ENCODE measurements around the gene C4orf33.
"Not testable (repeated sequence)": the region's sequence is repeated elsewhere in the genome, so short reads cannot be mapped to it uniquely, and the experiment has no call there.

C4orf33 gene, protein sequence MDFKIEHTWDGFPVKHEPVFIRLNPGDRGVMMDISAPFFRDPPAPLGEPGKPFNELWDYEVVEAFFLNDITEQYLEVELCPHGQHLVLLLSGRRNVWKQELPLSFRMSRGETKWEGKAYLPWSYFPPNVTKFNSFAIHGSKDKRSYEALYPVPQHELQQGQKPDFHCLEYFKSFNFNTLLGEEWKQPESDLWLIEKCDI

DNA sequence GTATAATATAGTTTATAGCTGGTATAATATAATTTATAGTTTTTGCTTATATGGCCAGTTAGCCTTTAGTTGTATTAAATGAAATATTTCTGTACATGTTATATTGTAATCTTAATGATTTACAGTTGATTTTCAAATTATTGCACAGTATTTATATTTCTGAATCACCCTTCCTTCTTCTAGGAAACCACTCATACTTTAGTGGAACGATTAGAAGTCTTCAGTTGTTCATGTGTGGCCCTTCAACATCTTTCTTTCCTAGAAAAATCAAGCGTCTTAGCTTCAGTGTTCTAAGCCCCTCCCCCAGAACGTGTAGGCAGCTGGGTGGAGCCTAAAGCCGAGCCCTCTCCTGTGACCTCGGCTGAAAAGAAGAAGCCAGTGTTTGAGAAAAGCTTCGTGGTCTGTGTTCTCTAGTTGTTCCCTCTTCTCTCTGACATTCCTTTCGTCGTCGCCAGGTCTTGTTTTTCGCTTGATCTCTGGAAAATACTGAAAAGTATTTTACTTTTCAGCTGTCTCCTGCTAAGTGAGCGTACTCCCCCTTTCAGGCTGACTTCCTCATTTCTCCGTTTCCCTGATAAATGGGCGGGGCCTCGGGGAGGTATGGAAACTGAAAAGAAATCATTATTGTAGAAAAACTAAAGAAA, at the start of gene C4orf33:
C4orf33 (plus strand) TSS at position 342 of the 644 bp plus-strand sequence. CDS start 6,459 bp downstream, outside the sequence.
- DNase-seq (ENCODE audit: insufficient read length, low spot score) (peak; percentile 48), FAIRE-seq (peak; percentile 90)

DNA sequence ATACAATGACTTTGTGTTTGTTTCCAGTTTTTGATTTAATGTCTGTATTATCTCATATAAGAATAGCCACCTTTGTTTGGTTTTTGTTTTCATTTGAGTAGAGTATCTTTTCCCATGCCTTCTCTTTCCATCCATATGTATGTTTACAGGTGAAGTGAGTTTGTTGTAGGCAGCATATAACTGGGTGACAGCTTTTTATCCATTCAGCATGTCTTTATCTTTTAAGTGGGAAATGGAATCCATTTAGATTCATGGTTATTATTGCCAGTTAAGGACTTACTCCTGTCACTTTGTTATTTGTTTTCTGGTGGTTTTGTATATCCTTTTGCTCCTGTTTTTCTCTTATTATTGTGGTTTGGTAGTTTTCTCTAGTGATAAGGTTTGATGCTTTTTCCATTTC, 36.9 kb upstream of the C4orf33 start:
- no peak for DNase-seq (ENCODE audit: insufficient read length, low spot score)

DNA sequence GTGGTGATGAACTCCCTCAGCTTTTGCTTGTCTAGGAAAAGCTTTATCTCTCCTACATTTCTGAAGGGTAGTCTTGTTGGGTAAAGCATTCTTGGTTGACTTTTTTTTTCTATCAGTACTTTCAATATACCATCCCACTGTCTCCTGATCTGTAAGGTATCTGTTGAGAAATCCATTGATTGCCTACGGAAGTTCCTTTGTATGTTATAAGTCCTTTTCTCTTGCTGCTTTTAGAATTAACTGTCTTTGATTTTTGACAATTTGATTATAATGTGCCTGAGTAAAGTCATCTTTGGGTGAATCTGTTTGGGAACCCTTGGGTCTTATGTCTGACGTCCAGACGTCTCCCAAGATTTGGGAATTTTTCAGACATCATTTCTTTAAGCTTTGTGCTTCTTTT, 33.4 kb upstream of the C4orf33 start:
- DNase-seq (ENCODE audit: insufficient read length, low spot score): no peak
- FAIRE-seq: no peak

More for the DNA sequence above, 36.9 kb upstream of the C4orf33 start:
- no peak for FAIRE-seq

DNA sequence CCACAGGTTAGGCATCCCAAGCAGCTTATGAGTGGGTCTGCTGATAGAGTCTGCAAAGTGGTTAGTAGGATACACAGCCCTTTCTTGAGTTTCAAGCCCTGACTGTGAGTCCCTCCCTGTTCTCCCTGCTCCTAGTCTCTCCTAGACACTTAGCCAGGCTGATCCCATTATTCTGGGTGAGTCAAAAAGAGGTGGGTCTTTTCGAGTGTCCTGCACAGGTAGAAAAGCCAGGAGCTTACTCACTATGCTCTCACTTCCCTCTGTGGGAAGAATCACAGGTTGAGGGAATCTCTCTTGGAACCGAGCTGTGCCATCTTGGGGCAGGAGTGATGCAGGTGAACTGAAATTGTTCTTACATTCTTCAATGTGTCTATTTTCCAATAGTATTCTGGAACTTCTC, 32.3 kb upstream of the C4orf33 start:
- FAIRE-seq: no peak
- DNase-seq (ENCODE audit: insufficient read length, low spot score): no peak

DNA sequence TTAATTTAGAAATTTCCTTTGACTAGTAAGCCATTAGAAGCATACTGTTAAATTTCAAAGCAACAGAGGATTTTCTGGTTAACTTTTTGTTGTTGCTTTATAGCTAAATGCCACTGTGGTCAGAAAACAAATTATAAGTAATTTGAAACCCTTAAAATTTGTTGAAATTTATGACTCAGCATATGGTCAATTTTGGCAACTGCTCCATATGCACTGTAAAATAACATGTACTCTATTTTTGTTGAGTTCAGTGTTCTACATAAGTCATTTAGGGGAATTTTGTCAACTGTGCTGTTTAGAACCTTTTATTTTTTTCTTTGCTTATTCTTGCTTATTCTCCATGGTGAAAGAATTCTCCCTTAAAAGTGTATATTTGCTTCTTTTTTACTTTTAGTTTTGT, 31.2 kb upstream of the C4orf33 start:
- DNase-seq (ENCODE audit: insufficient read length, low spot score): no peak
- FAIRE-seq: peak; percentile 62

DNA sequence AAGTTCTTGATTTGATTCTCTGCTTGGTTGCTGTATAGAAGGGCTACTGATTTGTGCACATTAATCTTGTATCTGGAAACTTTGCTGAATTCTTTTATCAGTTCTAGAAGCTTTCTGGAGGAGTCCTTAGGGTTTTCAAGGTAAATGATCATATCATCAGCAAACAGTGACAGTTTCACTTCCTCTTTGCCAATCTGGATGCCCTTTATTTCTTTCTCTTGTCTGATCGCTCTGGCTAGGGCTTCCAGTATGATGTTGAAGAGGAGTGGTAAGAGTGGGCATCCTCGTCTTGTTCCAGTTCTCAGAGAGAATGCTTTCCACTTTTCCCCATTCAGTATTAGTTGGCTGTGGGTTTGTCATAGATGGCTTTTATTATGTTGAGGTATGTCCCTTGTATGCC, 26.4 kb upstream of the C4orf33 start:
- not testable (repeated sequence) for FAIRE-seq; DNase-seq (ENCODE audit: insufficient read length, low spot score)

DNA sequence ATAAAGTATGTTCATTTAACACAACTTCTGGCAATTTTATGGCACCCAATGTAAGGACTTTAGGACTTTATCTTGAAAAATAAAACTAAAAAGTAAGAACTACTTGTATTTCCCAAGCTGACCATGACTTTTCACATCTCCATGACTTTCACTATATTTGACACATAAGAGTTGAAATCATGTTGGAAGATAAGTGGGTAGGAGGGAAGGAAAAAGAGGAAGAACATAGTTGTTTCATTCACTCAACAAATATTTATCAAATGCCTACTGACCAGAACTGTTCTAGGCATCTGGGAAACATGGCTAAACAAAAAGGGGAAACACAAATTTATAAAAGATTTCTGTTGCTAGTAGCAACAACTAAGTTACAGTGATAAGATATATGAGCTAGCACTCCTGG, 18.6 kb upstream of the C4orf33 start:
- no peak for FAIRE-seq
- no peak for DNase-seq (ENCODE audit: insufficient read length, low spot score)

DNA sequence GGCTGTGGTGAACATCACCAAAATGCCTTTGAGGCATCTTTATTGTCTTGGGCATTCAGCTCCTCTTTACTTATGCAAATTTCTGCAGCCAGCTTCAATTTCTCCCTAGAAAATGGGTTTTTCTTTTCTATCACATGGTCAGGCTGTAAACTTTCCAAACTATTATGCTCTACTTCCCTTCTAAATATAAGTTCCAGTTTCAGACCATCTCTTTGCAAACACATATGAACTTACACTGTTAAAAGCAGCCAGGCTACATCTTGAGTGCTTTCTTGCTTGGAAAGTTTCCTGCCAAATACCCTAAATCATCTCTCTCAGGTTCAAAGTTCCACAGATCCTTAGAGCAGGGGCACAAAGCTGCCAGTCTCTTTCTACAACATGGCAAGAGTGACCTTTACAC, 15.8 kb upstream of the C4orf33 start:
- FAIRE-seq (no peak), DNase-seq (ENCODE audit: insufficient read length, low spot score) (no peak)

DNA sequence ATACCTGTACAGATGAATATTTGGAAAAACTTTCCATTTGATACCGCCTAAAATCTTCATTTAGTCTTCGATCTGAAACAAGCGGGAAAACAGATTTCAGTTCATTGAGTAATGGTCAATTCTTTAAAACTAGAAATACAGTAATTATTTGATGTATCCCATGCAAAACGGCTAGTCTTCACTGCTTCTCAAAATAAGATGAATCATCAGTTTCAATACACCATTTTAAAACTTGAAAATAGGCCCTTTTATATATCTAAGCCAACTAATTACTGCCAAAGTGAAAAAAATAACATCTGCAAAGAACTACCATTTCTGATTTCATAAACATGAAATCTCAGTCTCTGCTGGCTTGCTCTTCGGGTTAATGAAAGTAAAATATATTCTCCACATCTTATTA, 13.7 kb upstream of the C4orf33 start:
- FAIRE-seq: peak; percentile 86
- no peak for DNase-seq (ENCODE audit: insufficient read length, low spot score)

DNA sequence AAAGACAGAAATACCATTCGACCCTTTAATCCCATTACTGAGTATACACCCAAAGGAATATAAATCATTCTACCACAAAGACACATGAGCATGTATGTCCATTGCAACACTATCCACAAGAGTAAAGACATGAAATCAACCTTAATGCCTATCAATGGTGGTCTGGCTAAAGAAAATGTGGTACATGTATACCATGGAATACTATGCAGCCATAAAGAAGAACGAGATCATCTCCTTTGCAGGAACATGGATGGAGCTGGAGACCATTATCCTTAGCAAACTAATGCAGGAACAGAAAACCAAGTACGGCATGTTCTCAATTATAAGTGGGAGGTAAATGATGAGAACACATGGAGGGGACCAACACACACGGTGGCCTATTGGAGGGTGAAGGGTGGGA, 10.5 kb upstream of the C4orf33 start:
- FAIRE-seq (no peak), DNase-seq (ENCODE audit: insufficient read length, low spot score) (no peak)

DNA sequence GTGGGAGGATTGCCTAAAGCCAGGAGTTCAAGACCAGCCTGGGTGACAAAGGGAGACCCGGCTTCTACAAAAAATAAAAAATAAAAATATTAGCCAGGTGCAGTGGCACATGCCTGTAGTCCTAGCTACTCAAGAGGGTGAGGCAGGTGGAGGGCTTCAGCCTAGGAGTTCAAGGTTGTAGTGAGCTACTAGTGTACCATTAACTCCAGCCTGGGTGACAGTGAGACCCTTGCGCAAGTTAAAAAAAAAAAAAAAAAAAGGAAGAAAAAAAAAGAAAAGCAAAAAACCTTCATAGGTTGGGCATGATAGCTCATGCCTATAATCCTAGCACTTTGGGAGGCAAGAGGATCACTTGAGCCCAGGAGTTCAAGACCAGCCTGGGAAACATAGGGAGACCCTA, 8.4 kb upstream of the C4orf33 start:
- DNase-seq (ENCODE audit: insufficient read length, low spot score) (no peak), FAIRE-seq (no peak)

DNA sequence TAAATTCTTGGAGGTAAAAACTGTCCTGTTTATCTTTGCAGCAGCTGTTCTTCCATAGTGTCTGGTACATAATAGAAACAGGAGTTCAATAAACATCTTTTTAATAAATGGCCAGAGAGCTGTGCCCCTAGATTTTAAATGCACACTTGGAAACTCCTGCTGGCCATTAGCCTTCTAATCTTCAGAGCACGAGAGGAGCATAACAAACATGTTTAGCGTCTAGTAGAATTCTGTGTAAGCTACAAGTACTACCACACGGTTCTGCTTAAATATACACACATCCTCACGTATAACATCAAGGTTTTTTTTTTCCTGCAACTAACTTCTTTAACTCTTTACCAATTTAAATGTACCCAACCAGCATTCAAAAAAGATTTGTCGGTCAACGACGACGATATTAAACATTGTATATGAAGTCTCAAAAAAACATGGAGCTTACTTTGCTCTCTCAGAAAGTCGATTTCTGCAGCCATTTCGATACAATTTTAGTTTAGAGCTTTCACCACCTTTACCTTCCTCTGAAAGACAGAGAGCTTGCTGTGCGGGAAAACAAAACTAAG, 3.2 kb upstream of the C4orf33 start:
- no peak for FAIRE-seq

DNA sequence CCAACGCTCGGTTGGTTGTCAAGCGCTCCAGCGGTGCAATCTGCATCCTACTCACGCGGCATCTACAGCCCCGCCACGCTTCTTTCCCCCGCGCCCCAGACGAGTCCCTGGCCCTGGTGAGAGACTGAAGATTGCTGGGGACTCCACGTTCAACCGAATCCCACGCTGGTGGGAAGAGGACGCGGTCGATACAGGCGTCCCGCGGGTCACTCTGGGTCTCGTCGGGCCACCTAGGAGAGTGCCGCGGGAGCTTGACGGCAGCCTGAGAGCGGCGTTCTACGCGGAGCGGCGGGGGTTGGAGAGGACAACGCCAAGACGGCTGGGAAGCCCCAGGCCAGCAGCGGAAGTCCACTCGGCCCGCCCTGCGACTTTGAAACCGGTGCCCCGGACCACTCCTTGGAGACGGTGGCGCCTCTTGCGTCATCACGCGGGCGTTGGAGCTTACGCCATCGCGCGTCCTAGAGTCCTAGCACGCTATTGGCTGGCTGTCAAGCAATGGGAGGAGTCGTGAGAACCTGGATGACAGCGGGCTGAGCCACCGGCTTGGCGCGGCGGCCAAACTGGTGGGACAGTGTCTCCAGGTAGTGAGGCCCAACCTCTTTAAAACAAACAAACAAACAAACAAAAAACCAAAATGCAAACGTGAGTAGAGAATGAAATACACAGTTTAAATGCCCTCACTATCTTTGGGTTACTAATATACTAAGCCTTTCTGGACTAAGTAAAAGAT, 2.6 kb upstream of the C4orf33 start, which contains the start of gene SCLT1:
SCLT1 (minus strand) TSS at position 349 of the 730 bp plus-strand sequence. CDS start 436 bp downstream, outside the sequence.
- peak; percentile 97 for FAIRE-seq

More for the DNA sequence above, 3.2 kb upstream of the C4orf33 start:
- DNase-seq (ENCODE audit: insufficient read length, low spot score): no peak

DNA sequence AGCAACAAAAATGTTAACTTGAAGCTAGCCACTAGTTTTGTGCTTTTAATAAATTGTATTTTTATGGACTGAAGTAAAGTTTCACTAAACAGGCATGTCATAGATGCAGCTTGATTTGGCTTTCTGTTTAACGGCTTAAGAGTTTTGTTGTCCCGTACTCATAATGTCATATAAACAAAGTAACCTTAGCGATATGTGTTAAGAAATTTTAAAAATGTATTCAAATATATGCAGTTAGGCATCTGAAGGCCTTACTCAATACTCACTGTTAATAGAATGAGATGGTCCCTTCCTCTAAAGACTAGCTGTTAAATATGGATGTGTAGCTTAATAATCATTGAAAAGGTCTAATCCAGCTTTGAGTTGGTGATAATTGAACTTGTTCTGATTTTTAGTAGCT, 1.6 kb upstream of the C4orf33 start:
- FAIRE-seq: no peak
- no peak for DNase-seq (ENCODE audit: insufficient read length, low spot score)

More for the DNA sequence above, 2.6 kb upstream of the C4orf33 start, which contains the start of gene SCLT1:
- DNase-seq (ENCODE audit: insufficient read length, low spot score): peak; percentile 48

DNA sequence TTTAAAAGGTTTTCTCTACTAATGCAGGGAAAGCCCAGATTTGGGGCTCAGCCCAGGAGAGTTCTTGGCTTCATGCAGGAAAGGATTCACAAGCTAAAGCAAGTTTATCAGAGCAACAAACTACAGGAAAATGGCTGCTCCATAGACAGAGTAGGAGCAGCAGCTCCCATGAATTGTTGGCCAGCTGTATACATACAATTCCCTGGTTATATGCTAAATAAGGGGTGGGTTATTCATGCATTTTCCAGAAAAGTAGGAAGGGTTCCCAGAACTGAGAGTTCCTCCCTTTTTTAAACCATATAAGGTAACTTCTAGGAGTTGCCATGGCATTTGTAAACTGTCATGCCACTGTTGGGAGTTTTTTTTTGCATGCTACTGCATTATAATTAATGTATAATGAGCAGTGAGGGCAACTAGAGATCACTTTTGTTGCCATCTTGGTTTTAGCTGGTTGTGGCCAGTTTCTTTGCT, 2.6 kb downstream of the C4orf33 start:
- DNase-seq (ENCODE audit: insufficient read length, low spot score) (no peak), FAIRE-seq (peak; percentile 42)

DNA sequence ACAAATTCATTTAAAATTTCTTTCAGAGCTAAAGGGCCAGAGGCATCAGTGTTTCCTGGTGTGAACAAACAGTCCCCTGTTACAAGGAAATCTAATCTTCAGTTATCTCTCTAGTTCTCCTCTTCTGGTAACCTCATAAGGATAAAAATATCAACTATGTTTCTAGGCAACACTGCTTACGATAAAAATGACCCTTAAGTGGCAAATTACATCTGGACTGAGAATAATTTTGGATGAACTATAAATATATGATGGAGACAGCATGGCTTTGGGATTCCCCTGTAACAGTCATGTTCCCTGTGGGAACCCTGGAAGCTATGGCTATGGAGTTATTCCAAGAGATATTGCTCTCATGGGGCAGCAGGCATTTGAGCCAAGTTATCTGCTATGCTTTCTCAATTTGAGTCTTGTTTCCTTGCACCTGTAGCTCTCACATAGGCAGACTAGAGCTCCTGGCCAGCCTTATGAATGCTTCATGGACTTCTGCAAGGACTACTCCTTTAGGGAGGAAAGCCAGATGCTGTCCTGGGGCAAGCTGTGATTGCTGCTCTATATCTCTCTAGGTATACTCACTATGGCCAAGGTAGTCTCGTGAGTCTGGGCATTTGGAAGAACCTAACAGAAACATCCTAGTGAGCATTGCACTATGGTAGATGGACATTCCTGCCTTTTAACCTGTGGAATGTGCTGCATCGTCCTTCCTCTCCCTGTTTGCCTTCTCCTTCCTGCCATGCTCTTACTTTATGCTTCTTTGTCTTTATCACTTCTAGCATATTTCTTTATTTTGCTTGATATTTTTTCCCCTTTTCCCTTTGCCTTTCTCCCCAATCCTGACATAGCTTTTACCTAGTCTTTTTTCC, 14.2 kb downstream of the C4orf33 start:
- DNase-seq (ENCODE audit: insufficient read length, low spot score): no peak
- FAIRE-seq: no peak

DNA sequence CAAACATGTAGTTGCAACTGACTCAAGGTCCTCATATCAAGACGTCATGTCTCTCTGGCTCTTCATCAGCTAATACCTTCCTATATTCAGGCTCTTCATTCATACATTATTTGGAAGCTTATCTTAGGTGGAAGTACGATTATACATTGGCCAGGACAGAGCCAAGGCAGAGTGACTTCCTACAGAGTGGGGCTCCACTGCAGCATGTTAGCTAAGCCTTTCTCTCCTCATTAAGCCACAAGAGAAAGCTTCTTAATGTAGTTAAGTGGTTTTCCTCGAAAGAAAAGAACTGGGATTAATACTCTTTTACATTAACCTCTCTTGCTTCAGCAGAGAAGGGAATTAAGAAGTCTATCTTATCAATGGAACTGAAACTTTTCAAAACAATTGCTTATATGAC, 15.0 kb downstream of the C4orf33 start:
- no peak for DNase-seq (ENCODE audit: insufficient read length, low spot score)
- peak; percentile 4 for FAIRE-seq

DNA sequence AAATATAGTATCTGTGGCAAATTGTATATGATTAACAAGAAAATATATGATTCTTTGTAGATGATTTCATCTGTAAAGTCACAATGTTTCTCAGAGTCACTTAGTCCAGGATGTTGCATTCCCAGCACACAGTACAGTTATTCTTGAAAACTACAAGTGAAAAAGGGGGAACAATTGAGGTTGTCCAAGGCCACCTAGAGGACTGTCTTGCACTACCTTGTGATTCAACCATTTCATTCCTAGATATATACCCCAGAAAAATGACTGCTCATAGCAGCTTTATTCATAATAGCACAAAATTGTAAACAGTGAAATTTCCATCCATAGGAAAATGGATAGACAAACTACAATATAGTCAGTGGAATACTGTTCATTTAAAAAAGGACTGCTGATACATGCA, 16.0 kb downstream of the C4orf33 start:
- no peak for FAIRE-seq
- no peak for DNase-seq (ENCODE audit: insufficient read length, low spot score)

DNA sequence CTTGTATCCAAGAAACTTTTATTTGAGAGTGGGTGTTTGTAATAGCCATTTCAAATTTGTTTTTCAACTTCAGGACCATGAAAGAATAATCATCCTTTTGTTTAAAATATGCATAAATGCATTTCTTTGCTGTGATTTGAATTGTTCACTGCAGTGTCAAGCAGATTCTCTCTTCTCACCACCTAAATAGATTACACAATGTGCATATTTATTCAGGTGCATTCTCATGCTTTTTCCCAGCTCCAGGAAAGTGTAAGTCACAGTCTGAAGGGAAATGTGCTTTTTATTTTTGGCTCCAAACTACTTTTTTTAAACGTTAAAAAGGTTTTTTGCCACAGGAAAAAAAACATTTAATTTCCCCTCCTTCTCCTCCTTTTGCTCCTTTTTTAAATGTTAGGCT, 17.5 kb downstream of the C4orf33 start:
- DNase-seq (ENCODE audit: insufficient read length, low spot score): no peak
- no peak for FAIRE-seq

DNA sequence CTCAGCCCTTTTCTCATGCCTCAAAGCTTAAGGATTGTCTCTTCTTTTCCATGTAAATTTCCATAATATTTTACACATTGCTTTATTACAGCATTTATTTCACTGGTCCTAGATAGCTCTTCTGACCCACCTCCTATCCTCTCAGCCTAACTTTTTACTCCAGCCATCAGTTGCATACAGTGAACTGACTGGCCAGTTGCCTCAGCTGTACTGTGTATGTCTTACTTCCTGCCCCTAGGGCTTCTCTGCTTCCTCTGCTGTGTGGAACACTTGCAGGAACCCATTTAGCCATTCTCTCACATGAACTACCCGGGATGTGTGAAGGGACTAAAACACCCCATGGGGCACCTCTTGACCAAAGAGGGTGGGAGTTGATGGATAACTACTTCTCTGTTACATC, 18.0 kb downstream of the C4orf33 start:
- no peak for DNase-seq (ENCODE audit: insufficient read length, low spot score)
- no peak for FAIRE-seq

Data from GM19239 (cell line).